K562 (cell line): ENCODE results near the gene CFD. TPM values are rescaled to one million over a fixed set of nuclear protein-coding genes. Genes with fewer than 3 reads are reported as not detected.

Experiments
- ATF1 ChIP-seq, 2 experiments: fragments of 450-650 bp in 1 of 2; IDR thresholded peaks; 2 replicates each; pipeline ENCODE4 v1.6.1; 2016; ENCODE audit warnings: missing compliant biosample characterization in 1 of 2, missing genetic modification characterization in 1 of 2
- ATF4 ChIP-seq: fragments of 450-650 bp; formaldehyde crosslinking; IDR thresholded peaks from 2 replicates; pipeline ENCODE4 v1.4.0; 2022; ENCODE audit warnings: mild to moderate bottlenecking, moderate library complexity
- BCOR ChIP-seq: fragments of 450-650 bp; IDR thresholded peaks from 2 replicates; pipeline ENCODE4 v1.6.1; 2016
- CLOCK ChIP-seq: fragments of 250-450 bp; sonication (Bioruptor Pico); IDR thresholded peaks from 2 replicates; pipeline ENCODE4 v1.4.0; 2020; ENCODE audit warnings: mild to moderate bottlenecking, moderate library complexity, borderline replicate concordance
- E4F1 ChIP-seq: fragments of 250-450 bp; sonication (Bioruptor Pico); IDR thresholded peaks from 2 replicates; pipeline ENCODE4 v1.5.0; 2021; ENCODE audit warnings: mild to moderate bottlenecking, borderline replicate concordance
- HCFC1 ChIP-seq: IDR thresholded peaks from 2 replicates; pipeline ENCODE4 v1.6.1; 2012; ENCODE audit warnings: low read depth, low read length, improper control_type of control experiment
- ID3 ChIP-seq, 2 experiments: fragments of 250-450 bp in 1 of 2; fragments of 450-650 bp in 1 of 2; sonication (Bioruptor Pico) in 1 of 2; IDR thresholded peaks; 2 replicates each; pipeline versions ENCODE4 v1.6.1 to v1.8.0; 2016 to 2021; ENCODE audit warnings: mild to moderate bottlenecking in 2 of 2, moderate library complexity in 2 of 2, missing compliant biosample characterization in 1 of 2, missing genetic modification characterization in 1 of 2
- IRF9 ChIP-seq: fragments of 450-650 bp; IDR thresholded peaks from 2 replicates; pipeline ENCODE4 v1.6.1; 2016; ENCODE audit warnings: missing biosample characterization, missing genetic modification characterization
- MXI1 ChIP-seq: IDR thresholded peaks from 2 replicates; pipeline ENCODE4 v1.6.1; 2011; ENCODE audit warnings: low read depth, mild to moderate bottlenecking, improper control_type of control experiment, low read length
- MYBL2 ChIP-seq, 2 experiments: fragments of 450-650 bp in 1 of 2; sonication (generic) in 1 of 2; formaldehyde crosslinking in 1 of 2; IDR thresholded peaks; 2 replicates each; pipeline versions ENCODE4 v1.6.1 to v1.8.1; 2017 to 2022; ENCODE audit warnings: borderline replicate concordance in 1 of 2, inconsistent platforms in 1 of 2, low read depth in 1 of 2, mild to moderate bottlenecking in 1 of 2, missing genetic modification reagents in 1 of 2, moderate library complexity in 1 of 2
- MYNN ChIP-seq, 2 experiments: sonication (generic); formaldehyde crosslinking in 1 of 2; IDR thresholded peaks; 2 replicates each; pipeline versions ENCODE4 v1.5.0 to v1.6.1; 2016 to 2020; ENCODE audit warnings: antibody characterized with exemption in 1 of 2, missing genetic modification reagents in 1 of 2
- RBFOX2 ChIP-seq: fragments of 200-400 bp; formaldehyde crosslinking; IDR thresholded peaks from 2 replicates; pipeline ENCODE4 v1.6.1; 2017; ENCODE audit warnings: low read depth, mild to moderate bottlenecking, low read length, moderate library complexity
- SNAPC5 ChIP-seq: fragments of 250-450 bp; sonication (Bioruptor Pico); IDR thresholded peaks from 2 replicates; pipeline ENCODE4 v1.8.0; 2021; ENCODE audit warnings: moderate library complexity, mild to moderate bottlenecking, inconsistent platforms
- SNRNP70 ChIP-seq: fragments of 200-400 bp; formaldehyde crosslinking; optimal IDR thresholded peaks from 2 replicates; pipeline ENCODE3; 2017; ENCODE audit warnings: low read depth, low read length
- TGIF2 ChIP-seq: sonication (generic); formaldehyde crosslinking; IDR thresholded peaks from 2 replicates; pipeline ENCODE4 v1.8.1; 2022; ENCODE audit warnings: mild to moderate bottlenecking, missing genetic modification reagents, moderate library complexity
- ZFP1 ChIP-seq: fragments of 450-650 bp; formaldehyde crosslinking; IDR thresholded peaks from 2 replicates; pipeline ENCODE4 v1.4.0; 2020; ENCODE audit warnings: mild to moderate bottlenecking, mixed read lengths
- ZNF174 ChIP-seq: fragments of 250-450 bp; sonication (Bioruptor Pico); IDR thresholded peaks from 2 replicates; pipeline ENCODE4 v1.4.0; 2020; ENCODE audit warnings: mild to moderate bottlenecking
- ZNF445 ChIP-seq: fragments of 250-450 bp; sonication (Bioruptor Pico); IDR thresholded peaks from 2 replicates; pipeline ENCODE4 v1.4.0; 2020; ENCODE audit warnings: low read depth, mild to moderate bottlenecking, moderate library complexity
- polyA plus RNA-seq, 8 experiments: library from polyadenylated mRNA; depleted of rRNA in 4 of 8; stranded (reverse) in 5 of 8; unstranded in 3 of 8; fragments of >200 nt; fragmentation: Nextera tagmentation in 2 of 8; fragmentation: Illumina TruSeq in 1 of 8; extraction: Ambion mirVana in 2 of 8; extraction: Trizol in 1 of 8; gene quantifications; 2 replicates each; pipeline versions ENCODE4 v1.2.1 to v1.2.3, GENCODE V29; 2011 to 2014; ENCODE audit warnings: inconsistent platforms in 1 of 8, missing spikeins in 1 of 8
- total RNA-seq, 7 experiments: library from RNA; depleted of rRNA in 6 of 7; stranded (reverse); fragments of >200 nt in 6 of 7; fragmentation: Illumina TruSeq in 2 of 7; extraction: Trizol in 2 of 7; gene quantifications; 2 replicates each; pipeline versions ENCODE4 v1.2.1 to v1.2.3, GENCODE V29; 2011 to 2021; ENCODE audit warnings: low replicate concordance in 1 of 7

Gene CFD
- total and polyA plus RNA-seq, 9 of the 15 experiments (the other 6 are each of a cell fraction or from before 2014, with no cell fraction given): 0.52 to 59.4 (median 7.6) TPM

DNA sequence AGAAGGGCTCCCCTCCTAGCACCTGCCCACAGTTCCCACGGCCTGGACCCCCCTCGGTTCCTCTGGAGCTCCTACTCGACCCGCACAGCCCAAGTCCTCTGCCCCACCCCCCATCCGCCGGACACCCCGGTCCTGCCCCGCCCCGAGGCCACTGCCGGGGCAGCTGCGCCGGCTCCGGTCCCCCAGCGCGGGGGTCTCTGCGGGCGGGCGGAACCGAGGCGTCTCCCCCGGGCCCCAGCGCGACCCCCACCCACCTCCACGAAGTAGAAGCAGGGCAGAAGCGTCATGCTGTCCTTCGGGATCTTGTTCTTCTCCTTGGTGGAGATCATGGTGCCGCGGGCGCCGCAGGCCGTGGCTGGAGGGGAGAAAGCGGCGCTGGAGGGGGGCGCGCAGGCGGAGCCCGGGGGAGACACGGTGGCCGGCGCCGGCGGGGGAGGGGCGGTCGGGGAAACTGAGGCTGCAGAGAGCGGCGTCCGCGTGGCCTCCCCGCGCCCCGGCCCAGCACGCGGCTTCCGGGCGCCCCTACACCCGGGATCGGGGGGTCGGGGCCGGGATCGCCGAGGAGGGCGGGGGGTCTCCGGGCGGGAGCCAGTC, 38.1 kb upstream of the CFD start (continued):
- TF ChIP-seq ID3 (CRISPR knock-in tag; IDR thresholded peaks at IDR 0.05) (no peak), ID3 (tag; IDR thresholded peaks at IDR 0.05) (no peak), ZNF174 (CRISPR knock-in tag) (no peak), SNRNP70 (no peak), SNAPC5 (CRISPR knock-in tag) (no peak), TGIF2 (no peak), IRF9 (tag) (no peak), MYNN (IDR thresholded peaks at IDR 0.05) (no peak), MYNN (CRISPR knock-in tag; IDR thresholded peaks at IDR 0.05) (no peak), ATF1 (CRISPR knock-in tag; IDR thresholded peaks at IDR 0.05) (no peak), ATF1 (tag; IDR thresholded peaks at IDR 0.05) (no peak), BCOR (no peak), HCFC1 (no peak), MYBL2 (IDR thresholded peaks at IDR 0.05; ENCODE audit: low read depth) (no peak), MYBL2 (CRISPR knock-in tag; IDR thresholded peaks at IDR 0.05; ENCODE audit: borderline replicate concordance) (no peak), ZNF445 (CRISPR knock-in tag) (no peak), ZFP1 (CRISPR knock-in tag) (no peak), ATF4 (CRISPR knock-in tag) (no peak), RBFOX2 (peak; percentile 69), CLOCK (CRISPR knock-in tag) (no peak), E4F1 (CRISPR knock-in tag) (no peak), MXI1 (no peak)
